CD4-positive, alpha-beta T cell (primary cell): ENCODE results near the gene MYO1B. TPM values are rescaled to one million over a fixed set of nuclear protein-coding genes. Genes with fewer than 3 reads are reported as not detected.

Experiments
- ATAC-seq: fragments of 200-7000 bp; cut with Tn5 transposase; one replicate; pipeline ENCODE4 v1.10.0; 2022; ENCODE audit warnings: mild to moderate bottlenecking; ENCODE audit not compliant: poor library complexity
- CTCF ChIA-PET: fragments of 350-600 bp; sonication (Branson Sonifier 250); formaldehyde crosslinking; loops from one replicate; lab custom pipeline; 2021; ENCODE audit warnings: antibody characterized with exemption, inconsistent platforms; lab: Charles Lee
- POLR2A ChIA-PET: fragments of 350-600 bp; sonication (Branson Sonifier 250); formaldehyde crosslinking; loops from one replicate; lab custom pipeline; 2021; ENCODE audit warnings: antibody characterized with exemption, inconsistent platforms; lab: Charles Lee
- DNase-seq, 14 experiments: peaks; one replicate each; pipeline ENCODE4 v3.0.0-alpha.2; 2013 to 2020; ENCODE audit warnings: mixed read lengths in 2 of 14
- H3K27ac ChIP-seq, 2 donors: one replicate each; pipeline versions ENCODE4 v1.5.1 to v1.7.0; 2013; ENCODE audit warnings: low read length in 2 of 2, low read depth in 1 of 2, mild to moderate bottlenecking in 1 of 2
- H3K27me3 ChIP-seq, 2 experiments: 1 replicate in 1 of 2; 2 replicates in 1 of 2; pipeline versions ENCODE4 v1.6.1 to v1.7.0; 2013; ENCODE audit warnings: low read length in 2 of 2, control low read depth in 1 of 2, mild to moderate bottlenecking in 1 of 2, moderate library complexity in 1 of 2; ENCODE audit not compliant: insufficient read depth in 2 of 2, control insufficient read depth in 1 of 2
- H3K36me3 ChIP-seq: one replicate; pipeline ENCODE4 v1.6.1; 2013; ENCODE audit warnings: low read length, control low read depth; ENCODE audit not compliant: insufficient read depth
- H3K4me1 ChIP-seq: one replicate; pipeline ENCODE4 v1.6.1; 2013; ENCODE audit warnings: low read length, control low read depth; ENCODE audit not compliant: insufficient read depth
- H3K4me3 ChIP-seq: one replicate; pipeline ENCODE4 v1.5.1; 2013; ENCODE audit warnings: mild to moderate bottlenecking, low read length, moderate library complexity
- H3K9me3 ChIP-seq, 2 experiments: 1 replicate in 1 of 2; 2 replicates in 1 of 2; pipeline versions ENCODE4 v1.6.1 to v1.7.0; 2013; ENCODE audit warnings: low read length in 2 of 2, mild to moderate bottlenecking in 2 of 2, control low read depth in 1 of 2, moderate library complexity in 1 of 2; ENCODE audit not compliant: control insufficient read depth in 1 of 2, insufficient read depth in 1 of 2
- H3K27ac Mint-ChIP-seq: one replicate; pipeline ENCODE4 v1.8.0; 2020; ENCODE audit warnings: mixed read lengths
- H3K27me3 Mint-ChIP-seq: one replicate; pipeline ENCODE4 v1.8.0; 2021; ENCODE audit warnings: mixed read lengths
- H3K36me3 Mint-ChIP-seq: one replicate; pipeline ENCODE4 v1.8.0; 2021; ENCODE audit warnings: low read depth, mixed read lengths
- H3K4me1 Mint-ChIP-seq: one replicate; pipeline ENCODE4 v1.8.0; 2021; ENCODE audit warnings: low read depth, mixed read lengths
- H3K4me3 Mint-ChIP-seq: one replicate; pipeline ENCODE4 v1.8.0; 2020; ENCODE audit warnings: mild to moderate bottlenecking, mixed read lengths
- H3K9me3 Mint-ChIP-seq: one replicate; pipeline ENCODE4 v1.8.0; 2020; ENCODE audit warnings: mixed read lengths
- CTCF ChIP-seq: fragments of 200-600 bp; IDR thresholded peaks from one replicate; pipeline ENCODE4 v1.8.0; 2022; ENCODE audit warnings: antibody characterized with exemption, mild to moderate bottlenecking
- intact Hi-C, 2 experiments: fragments of 100-400 bp; cut with DNase I in 1 of 2; cut with micrococcal nuclease in 1 of 2; formaldehyde crosslinking; loops; one replicate each; pipeline versions ENCODE4 v1.15.1 to v1.9.0; 2023 to 2025; cut with DNase I, micrococcal nuclease
- total RNA-seq, 174 experiments: library from RNA in 2 of 174; stranded (reverse) in 2 of 174; gene quantifications; one replicate each; pipeline ENCODE4 v1.2.3 and lab custom pipeline; 2021 to 2026

The MYO1B gene
- total RNA-seq, 2 experiments from 2014 or later: 0.98 to 1.3 TPM

- Histone ChIP-seq H3K4me1 (no peaks in the 10 kb centered on the region), H3K27ac (no peak overlapping the region), H3K36me3 (no peaks in the 10 kb centered on the region), H3K4me3 (no peak overlapping the region), H3K27me3 (no peaks in the 10 kb centered on the region), H3K9me3 (no peaks in the 10 kb centered on the region)
- TF ChIP-seq CTCF: no peak
- no peak overlapping the region for H3K4me3 Mint-ChIP-seq
- CTCF ChIA-PET: no interaction called here
- POLR2A ChIA-PET: no interaction called here
- ATAC-seq: no peak
- no peak overlapping the region for H3K27ac Mint-ChIP-seq
- H3K27me3 Mint-ChIP-seq: no peaks in the 10 kb centered on the region
- H3K4me1 Mint-ChIP-seq: no peaks in the 10 kb centered on the region
- no peaks in the 10 kb centered on the region for H3K9me3 Mint-ChIP-seq
- H3K36me3 Mint-ChIP-seq: no peaks in the 10 kb centered on the region
- intact Hi-C loops: no loop called here
- no peak for DNase-seq
Measured at GRCh38 chr2:191343796-191344338, 98.7 kb downstream of the MYO1B start.

- H3K36me3 ChIP-seq: no peaks in the 10 kb centered on the region
- H3K27ac ChIP-seq: no peak overlapping the region
- ChIA-PET POLR2A (no interaction called here), CTCF (no interaction called here)
- Mint-ChIP-seq H3K27me3 (no peaks in the 10 kb centered on the region), H3K4me3 (no peak overlapping the region), H3K4me1 (no peaks in the 10 kb centered on the region), H3K27ac (no peak overlapping the region), H3K9me3 (no peaks in the 10 kb centered on the region), H3K36me3 (no peaks in the 10 kb centered on the region)
- H3K4me3 ChIP-seq: no peak overlapping the region
- no peaks in the 10 kb centered on the region for H3K4me1 ChIP-seq
- H3K27me3 ChIP-seq: no peaks in the 10 kb centered on the region
- H3K9me3 ChIP-seq: no peaks in the 10 kb centered on the region
- intact Hi-C loops: no loop called here
- no peak for TF ChIP-seq CTCF
- DNase-seq (no peak), ATAC-seq (no peak)
Measured at GRCh38 chr2:191345788-191346187, 100.6 kb downstream of the MYO1B start.

GRCh38 chr2:191347154-191347553 is 102.0 kb downstream of the MYO1B start:
- no peaks in the 10 kb centered on the region for H3K27me3 ChIP-seq

More at GRCh38 chr2:191347154-191347553, 102.0 kb downstream of the MYO1B start:
- H3K27ac ChIP-seq: no peak overlapping the region
- Mint-ChIP-seq H3K36me3 (no peaks in the 10 kb centered on the region), H3K27ac (no peak overlapping the region), H3K9me3 (no peaks in the 10 kb centered on the region), H3K4me3 (no peak overlapping the region), H3K4me1 (no peaks in the 10 kb centered on the region), H3K27me3 (no peaks in the 10 kb centered on the region)
- H3K36me3 ChIP-seq: no peaks in the 10 kb centered on the region
- ATAC-seq: no peak
- H3K4me3 ChIP-seq: no peak overlapping the region
- intact Hi-C loops: no loop called here
- CTCF ChIA-PET: no interaction called here
- no peaks in the 10 kb centered on the region for H3K4me1 ChIP-seq
- DNase-seq: no peak
- no peaks in the 10 kb centered on the region for H3K9me3 ChIP-seq
- no peak for TF ChIP-seq CTCF
- POLR2A ChIA-PET: no interaction called here
